HG03571 (cell line): ENCODE data around the gene EFNA3.

Experiments used
- ATAC-seq: cut with Tn5 transposase; IDR thresholded peaks from one replicate; pipeline ENCODE4 v1.9.1; 2021; ENCODE audit not compliant: unreplicated experiment

The EFNA3 gene

DNA sequence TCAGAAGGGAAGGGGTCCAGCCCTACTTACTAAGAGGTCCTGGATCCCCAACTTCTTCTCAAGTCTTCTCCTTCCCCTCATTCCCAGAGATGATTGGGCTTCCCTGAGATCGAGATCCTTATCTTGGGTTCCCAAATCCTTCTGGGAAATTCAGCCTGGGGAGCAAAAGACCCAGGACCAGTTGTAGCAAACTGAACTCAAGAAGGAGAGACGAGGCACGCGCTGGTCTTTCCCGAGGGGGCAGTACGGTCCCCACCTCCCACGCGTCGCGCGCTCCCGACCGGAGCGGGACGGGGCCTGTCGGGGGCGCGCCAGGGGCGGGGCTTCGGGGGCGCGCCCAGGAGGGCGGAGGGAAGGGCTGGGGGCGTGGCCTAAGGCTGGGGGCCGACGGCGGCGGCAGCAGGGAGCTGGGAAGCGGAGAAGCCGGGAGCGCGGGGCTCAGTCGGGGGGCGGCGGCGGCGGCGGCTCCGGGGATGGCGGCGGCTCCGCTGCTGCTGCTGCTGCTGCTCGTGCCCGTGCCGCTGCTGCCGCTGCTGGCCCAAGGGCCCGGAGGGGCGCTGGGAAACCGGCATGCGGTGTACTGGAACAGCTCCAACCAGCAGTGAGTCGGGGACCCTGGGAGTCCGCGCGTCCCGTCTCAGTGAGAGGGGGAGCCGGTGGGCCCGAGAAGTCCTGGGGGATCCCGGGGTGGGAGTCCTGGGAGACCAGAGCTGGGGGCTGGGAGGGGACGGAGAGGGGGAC lies at the start of gene EFNA3:
Gene EFNA3, plus strand, starts transcription at position 369 of the 741 bp plus-strand sequence. Its CDS starts 105 bp downstream, at position 474.
- ATAC-seq = no peak

GRCh38 chr1:155029513-155030242 lies 49.0 kb upstream of the EFNA3 start:
- no peak for ATAC-seq

- ATAC-seq = no peak
Measured at GRCh38 chr1:155030243-155030795, 48.3 kb upstream of the EFNA3 start.

GRCh38 chr1:155030899-155031298 lies 47.7 kb upstream of the EFNA3 start:
- no peak for ATAC-seq

- no peak for ATAC-seq
Measured at GRCh38 chr1:155032886-155033285, 45.8 kb upstream of the EFNA3 start.

DNA sequence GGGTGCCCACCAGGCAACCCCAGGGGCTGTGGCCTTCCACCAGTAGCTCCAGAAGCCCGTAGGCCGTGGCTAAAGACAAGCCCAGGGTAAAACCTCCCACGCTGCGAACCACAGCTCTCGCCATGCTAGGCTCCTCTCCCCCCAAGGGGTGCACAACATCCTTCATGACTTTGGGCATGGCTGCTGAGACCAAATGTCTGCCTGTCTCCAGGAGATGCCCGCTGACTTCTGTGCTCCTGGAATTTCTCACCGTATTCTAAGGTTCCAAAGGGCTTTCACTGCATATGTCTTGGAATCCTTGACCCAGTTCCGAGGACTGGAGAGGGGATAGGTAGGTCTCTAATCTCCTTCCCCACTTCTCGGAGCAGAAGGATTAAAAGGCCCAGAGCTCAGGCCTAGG lies 45.1 kb upstream of the EFNA3 start, which contains the start of the genes DCST1 and DCST2:
Gene DCST1, plus strand, starts transcription at position 301 of the 400 bp plus-strand sequence. CDS start 213 bp downstream, outside the sequence.
Gene DCST2, minus strand, starts transcription at position 258 of the 400 bp plus-strand sequence. Its CDS starts 80 bp downstream, at position 178.
- no peak for ATAC-seq

DNA sequence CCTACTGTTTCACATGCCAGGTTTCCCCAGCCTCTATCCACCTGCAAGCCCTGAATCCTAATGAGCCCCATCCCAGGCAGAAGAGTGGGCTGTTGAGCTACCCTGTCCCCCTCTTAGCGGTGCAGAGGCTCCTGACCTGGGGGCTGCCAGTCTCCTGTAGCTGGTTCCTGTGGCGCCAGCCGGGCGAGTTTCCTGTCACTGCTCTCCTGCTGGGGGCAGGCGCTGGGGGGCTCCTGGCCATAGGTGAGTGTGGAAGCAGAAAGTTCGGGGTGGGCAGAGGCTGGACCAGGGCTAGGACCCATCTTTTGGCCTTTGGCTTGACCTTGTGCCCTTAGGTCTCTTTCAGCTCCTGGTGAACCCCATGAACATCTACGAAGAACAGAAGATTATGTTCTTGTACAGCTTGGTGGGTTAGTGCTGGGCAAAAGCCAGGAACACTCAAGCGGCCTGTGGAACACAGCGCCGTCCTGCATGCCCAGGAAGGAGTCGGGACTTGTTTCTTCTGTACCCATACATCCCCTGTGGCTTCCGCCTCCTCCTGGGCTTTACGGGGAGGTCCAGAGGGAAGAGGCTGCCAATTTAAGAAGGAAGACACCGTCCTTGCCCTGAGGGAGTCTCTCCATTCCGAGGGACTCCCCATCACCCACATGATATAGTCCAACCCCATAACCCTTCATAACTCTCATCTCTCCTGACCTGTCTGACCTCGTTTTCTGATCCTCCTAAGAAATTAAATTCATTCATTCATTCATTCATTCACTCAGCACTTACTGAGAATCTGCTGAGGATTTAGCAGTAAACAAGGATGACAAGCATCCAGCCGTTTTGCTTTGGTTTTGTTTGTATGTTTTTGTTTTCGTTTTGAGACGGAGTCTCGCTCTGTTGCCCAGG lies 44.1 kb upstream of the EFNA3 start:
- ATAC-seq = no peak

- ATAC-seq = no peak
Measured at GRCh38 chr1:155035936-155036335, 42.7 kb upstream of the EFNA3 start.

DNA sequence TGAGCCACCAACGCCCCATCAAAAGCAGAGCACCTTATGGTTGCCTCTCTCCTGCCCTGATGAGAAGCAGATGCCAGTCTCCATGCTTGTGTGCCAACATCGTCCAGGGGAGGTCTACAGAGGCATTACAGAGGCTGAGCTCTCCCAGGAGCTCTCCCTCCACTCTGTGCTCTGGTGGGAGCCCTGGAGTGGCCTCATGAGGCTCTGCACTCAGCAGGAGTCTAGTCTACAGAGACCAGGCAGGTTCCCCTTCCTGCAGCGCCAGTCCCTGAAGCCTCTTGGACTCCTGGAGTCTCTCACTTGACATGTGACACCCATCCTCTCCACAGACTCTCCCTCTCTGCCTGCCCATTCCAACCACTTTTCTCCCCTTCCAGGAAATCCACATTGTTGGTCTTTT lies 41.6 kb upstream of the EFNA3 start:
- no peak for ATAC-seq

DNA sequence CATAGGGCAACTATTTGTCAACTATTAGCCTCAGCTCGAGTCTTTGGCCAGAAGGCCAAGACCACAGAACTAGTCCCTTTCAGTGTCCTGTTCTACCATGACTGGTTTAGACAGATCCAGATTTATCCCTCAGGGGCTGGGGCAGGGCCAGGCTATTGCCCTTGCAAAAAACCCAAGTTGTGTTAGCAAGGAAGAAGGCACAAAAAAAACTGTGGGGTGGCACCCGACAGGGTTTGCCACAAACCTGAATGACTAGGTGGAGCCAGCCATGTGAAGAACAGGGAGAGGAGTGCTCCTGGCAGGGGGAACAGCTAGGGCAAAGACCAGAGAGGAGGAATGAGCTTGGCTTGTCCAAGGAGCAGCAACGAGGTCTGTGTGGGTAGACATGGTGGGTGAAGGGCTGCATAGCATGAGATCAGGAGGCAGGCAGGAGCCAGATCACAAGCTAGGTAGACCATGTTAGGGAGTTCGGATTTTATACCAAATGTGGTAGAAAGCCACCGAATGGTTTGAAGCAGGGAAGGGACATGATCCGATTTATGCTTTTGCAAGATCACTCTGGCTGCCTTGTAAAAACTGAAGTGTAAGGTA lies 40.7 kb upstream of the EFNA3 start:
- ATAC-seq = no peak

DNA sequence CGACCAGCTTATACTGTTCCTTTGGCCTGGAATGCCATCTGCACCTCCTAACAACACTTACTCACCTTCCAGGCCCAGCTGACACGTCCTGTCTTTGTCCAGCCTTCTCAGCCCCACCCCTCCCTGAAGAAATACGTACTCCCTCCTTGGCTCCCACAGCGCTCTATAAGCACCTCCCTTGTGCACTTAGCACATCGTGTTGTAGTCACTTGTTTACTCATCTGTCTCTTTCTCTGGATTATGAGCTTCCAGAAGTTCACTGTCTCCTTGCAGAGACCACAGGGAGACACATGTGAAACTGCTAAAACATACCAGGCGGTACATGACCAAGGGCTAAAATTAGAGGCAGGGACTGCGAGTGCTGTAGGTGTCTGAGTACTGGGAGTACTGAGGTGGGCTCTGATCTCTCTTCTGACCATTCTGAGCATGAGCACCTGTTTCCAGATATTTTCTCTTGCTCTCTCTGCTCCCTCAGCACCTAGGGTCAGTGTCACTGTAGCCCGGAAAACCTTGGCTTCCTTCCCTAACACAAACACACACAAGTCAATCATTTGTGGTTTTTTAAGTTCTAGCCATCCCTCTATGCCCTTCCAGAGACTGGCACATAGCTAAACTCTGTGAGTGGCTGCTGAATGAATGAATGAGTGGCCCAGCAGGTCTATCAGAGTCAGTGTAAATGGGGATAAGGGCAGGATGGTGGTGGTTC lies 39.9 kb upstream of the EFNA3 start:
- no peak for ATAC-seq

DNA sequence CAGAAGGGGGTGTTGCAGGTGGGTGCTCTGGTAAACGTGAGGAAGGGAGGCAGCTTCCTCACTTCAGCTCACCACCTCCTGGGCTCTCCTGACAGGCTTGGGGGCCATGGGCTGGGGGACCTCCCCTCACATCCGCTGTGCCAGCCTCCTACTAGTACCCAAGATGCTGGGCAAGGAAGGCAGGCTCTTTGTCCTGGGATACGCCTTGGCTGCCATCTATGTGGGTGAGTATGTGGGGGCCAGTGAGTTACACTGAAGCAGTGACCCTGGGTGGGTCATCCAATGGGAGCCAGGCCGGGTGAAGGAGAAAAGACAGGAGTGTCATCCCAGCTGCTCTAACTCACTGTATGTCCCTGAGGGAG lies 39.3 kb upstream of the EFNA3 start:
- ATAC-seq = no peak

DNA sequence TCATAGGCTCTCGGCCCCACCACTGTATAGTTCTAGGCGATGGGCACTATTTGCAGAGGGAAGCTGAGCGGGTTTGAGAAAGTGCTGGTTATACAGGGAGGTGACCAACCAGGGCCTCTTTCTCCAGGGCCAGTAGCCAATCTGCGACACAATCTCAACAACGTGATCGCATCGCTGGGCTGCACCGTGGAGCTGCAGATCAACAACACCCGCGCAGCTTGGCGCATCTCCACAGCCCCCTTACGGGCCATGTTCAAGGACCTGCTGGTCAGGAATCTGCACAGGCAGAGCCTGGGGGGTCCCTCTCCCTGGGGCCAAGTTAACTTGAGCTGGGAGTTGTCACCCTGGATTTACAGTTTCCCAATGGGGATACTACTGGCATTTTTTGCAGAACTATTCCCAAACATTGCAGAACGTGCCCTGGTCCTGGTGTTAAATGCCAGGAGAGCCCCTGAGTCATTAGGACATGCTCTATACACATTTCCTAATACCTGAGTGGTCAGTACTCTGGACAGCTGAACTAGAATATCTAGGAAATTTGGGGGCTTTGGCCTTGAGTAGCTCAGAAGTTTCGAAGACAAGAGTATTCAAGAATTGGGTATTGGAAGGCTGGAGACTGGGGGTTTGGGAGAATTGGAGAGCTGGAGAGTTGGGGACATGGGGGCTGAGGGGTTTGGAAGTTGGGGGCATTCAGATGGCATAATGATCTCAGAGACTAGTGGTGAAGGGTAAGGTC lies 38.1 kb upstream of the EFNA3 start:
- ATAC-seq = no peak

GRCh38 chr1:155042789-155043188 lies 35.8 kb upstream of the EFNA3 start:
- ATAC-seq = no peak

DNA sequence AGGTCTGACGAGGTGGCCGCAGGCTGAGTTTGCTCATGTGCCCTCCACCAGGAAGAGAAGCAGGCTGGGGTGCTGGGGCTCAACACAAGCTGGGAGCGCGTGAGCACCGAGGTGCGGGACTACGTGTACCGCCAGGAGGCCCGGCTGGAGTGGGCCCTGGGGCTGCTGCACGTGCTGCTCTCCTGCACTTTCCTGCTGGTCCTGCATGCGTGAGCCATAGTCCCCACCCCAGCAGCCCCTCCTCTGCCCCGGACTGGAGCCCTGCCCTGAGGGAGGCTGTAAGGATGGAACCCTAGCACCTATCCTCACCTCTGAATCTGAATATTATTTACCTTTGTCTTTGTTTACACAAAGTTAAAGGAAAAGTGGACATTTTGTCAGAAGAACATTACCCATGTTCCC lies 35.3 kb upstream of the EFNA3 start:
- ATAC-seq = no peak

GRCh38 chr1:155043793-155044192 lies 34.8 kb upstream of the EFNA3 start:
- ATAC-seq = no peak

- ATAC-seq = no peak
Measured at GRCh38 chr1:155044365-155044764, 34.3 kb upstream of the EFNA3 start.

DNA sequence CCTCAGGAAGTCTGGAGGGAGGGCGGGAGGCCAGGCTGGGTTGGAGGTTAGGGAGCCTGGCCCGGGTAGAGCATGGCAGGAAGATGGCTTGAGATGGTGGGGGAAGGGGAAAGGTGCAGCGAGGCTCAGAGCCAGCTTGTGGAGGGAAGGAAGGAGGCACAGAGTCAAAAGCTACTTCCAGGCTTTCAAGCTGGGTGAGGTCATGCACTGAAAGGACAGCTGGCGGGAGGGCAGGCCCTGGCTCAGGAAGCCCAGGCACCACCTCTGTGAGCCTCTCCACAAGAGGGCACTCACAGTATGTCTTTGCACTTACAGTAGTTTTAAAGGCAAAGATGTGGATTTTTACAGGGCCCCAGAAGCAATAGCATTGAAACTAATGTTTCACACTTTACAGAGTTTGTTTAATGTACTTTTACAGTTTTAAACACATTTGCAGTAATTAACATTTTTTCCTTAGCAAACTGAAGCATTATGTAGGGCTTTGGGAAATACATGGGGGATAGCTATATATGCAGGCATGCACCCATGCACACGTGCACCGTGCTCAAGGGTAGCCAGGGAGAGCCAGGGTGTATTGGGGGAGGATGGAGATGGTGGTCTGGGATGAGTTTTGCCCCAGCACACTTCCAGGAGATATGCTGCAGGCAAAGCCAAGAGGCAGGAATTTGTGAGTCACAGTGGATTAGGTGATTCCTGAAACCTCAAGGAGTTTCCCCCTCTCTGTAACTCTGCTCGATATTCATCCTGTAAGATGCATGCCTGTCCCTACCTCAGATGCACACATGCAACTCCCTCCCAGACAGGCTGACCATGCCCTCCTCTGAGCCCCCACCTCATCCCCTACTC lies 33.6 kb upstream of the EFNA3 start:
- no peak for ATAC-seq
